GM23338 (cell line): ENCODE data around the gene ACSM2A. TPM values are rescaled to one million over a fixed set of nuclear protein-coding genes. Genes with fewer than 3 reads are reported as not detected.

ENCODE experiments used
- ATAC-seq: fragments of 200-7000 bp; cut with Tn5 transposase; 3 replicates; pipeline ENCODE4 v1.9.1; 2020
- DNase-seq: peaks from one replicate; pipeline ENCODE4 v3.0.0-alpha.2; 2015; ENCODE audit warnings: low spot score
- H2AFZ ChIP-seq: fragments of 200-600 bp; sonication (generic); 2 replicates; pipeline ENCODE4 v1.8.0; 2016; ENCODE audit warnings: antibody characterized with exemption, mild to moderate bottlenecking, moderate library complexity
- H3F3A ChIP-seq: fragments of 200-600 bp; sonication (generic); replicated peaks from 2 replicates; pipeline ENCODE4 v1.8.0; 2017; ENCODE audit warnings: antibody characterized with exemption, mixed run types, low read depth
- H3K27ac ChIP-seq: fragments of 200-600 bp; sonication (generic); 2 replicates; pipeline ENCODE4 v1.6.1; 2016; ENCODE audit warnings: low read depth
- H3K27me3 ChIP-seq: fragments of 200-600 bp; sonication (generic); 2 replicates; pipeline ENCODE4 v1.8.0; 2016; ENCODE audit warnings: mild to moderate bottlenecking, mixed run types, moderate library complexity; ENCODE audit not compliant: insufficient read depth
- H3K36me3 ChIP-seq: fragments of 200-600 bp; sonication (generic); 2 replicates; pipeline ENCODE4 v1.8.0; 2016; ENCODE audit warnings: mild to moderate bottlenecking; ENCODE audit not compliant: insufficient read depth
- H3K4me1 ChIP-seq: fragments of 200-600 bp; sonication (generic); 2 replicates; pipeline ENCODE4 v1.8.0; 2016; ENCODE audit warnings: mild to moderate bottlenecking, moderate library complexity; ENCODE audit not compliant: insufficient read depth
- H3K4me2 ChIP-seq: fragments of 200-600 bp; sonication (generic); 2 replicates; pipeline ENCODE4 v1.7.1; 2017; ENCODE audit warnings: mixed run types
- H3K4me3 ChIP-seq: fragments of 200-600 bp; sonication (generic); 2 replicates; pipeline ENCODE4 v1.6.1; 2016; ENCODE audit warnings: mixed run types
- H3K79me2 ChIP-seq: fragments of 200-600 bp; sonication (generic); replicated peaks from 2 replicates; pipeline ENCODE4 v1.8.0; 2017; ENCODE audit warnings: mild to moderate bottlenecking; ENCODE audit not compliant: insufficient read depth
- H3K9me2 ChIP-seq: fragments of 200-600 bp; sonication (generic); 2 replicates; pipeline ENCODE4 v1.8.0; 2017; ENCODE audit not compliant: insufficient read depth
- H4K20me1 ChIP-seq: fragments of 200-600 bp; sonication (generic); replicated peaks from 2 replicates; pipeline ENCODE4 v1.8.0; 2017; ENCODE audit warnings: mild to moderate bottlenecking; ENCODE audit not compliant: insufficient read depth
- H3K27ac Mint-ChIP-seq: 2 replicates; pipeline ENCODE4 v1.8.0; 2020; ENCODE audit warnings: inconsistent platforms, mild to moderate bottlenecking, moderate library complexity, mixed read lengths
- H3K27me3 Mint-ChIP-seq: 3 replicates; pipeline ENCODE4 v1.8.0; 2022; ENCODE audit warnings: low read depth, mild to moderate bottlenecking, moderate library complexity, mixed read lengths, inconsistent platforms; ENCODE audit not compliant: insufficient read depth, poor library complexity
- H3K36me3 Mint-ChIP-seq: 3 replicates; pipeline ENCODE4 v1.8.0; 2021; ENCODE audit warnings: low read depth, mild to moderate bottlenecking, inconsistent platforms, moderate library complexity, mixed read lengths
- H3K4me1 Mint-ChIP-seq: 3 replicates; pipeline ENCODE4 v1.8.0; 2020; ENCODE audit warnings: mild to moderate bottlenecking, inconsistent platforms, mixed read lengths
- H3K4me3 Mint-ChIP-seq: 3 replicates; pipeline ENCODE4 v1.8.0; 2021; ENCODE audit warnings: moderate library complexity, mild to moderate bottlenecking, inconsistent platforms, mixed read lengths
- H3K9me3 Mint-ChIP-seq: 3 replicates; pipeline ENCODE4 v1.8.0; 2020; ENCODE audit warnings: moderate library complexity, mild to moderate bottlenecking, inconsistent platforms, mixed read lengths
- CREB1 ChIP-seq: fragments of 250-450 bp; sonication (Bioruptor Pico); IDR thresholded peaks from 2 replicates; pipeline ENCODE4 v1.5.0; 2020; ENCODE audit warnings: low read depth, mild to moderate bottlenecking, moderate library complexity
- CTCF ChIP-seq, 2 experiments: fragments of 200-600 bp in 1 of 2; sonication (generic) in 1 of 2; conservative IDR thresholded peaks; 2 replicates each; pipeline versions ENCODE4 v1.5.1 to v1.6.1; 2016 to 2017; ENCODE audit warnings: antibody characterized with exemption in 2 of 2, low read depth in 2 of 2, mild to moderate bottlenecking in 2 of 2, moderate library complexity in 1 of 2
- EZH2 ChIP-seq: fragments of 200-600 bp; sonication (generic); IDR thresholded peaks from one replicate; pipeline ENCODE4 v1.8.0; 2017; ENCODE audit warnings: antibody characterized with exemption, mild to moderate bottlenecking, low read depth; ENCODE audit not compliant: unreplicated experiment
- EZH2phosphoT487 ChIP-seq: fragments of 200-600 bp; sonication (generic); IDR thresholded peaks from one replicate; pipeline ENCODE4 v1.8.1; 2018; ENCODE audit warnings: antibody characterized with exemption; ENCODE audit not compliant: unreplicated experiment
- JUNB ChIP-seq: IDR thresholded peaks from one replicate; pipeline ENCODE4 v1.6.1; 2016; ENCODE audit warnings: antibody characterized with exemption; ENCODE audit not compliant: unreplicated experiment
- NANOG ChIP-seq: IDR thresholded peaks from 2 replicates; pipeline ENCODE4 v1.6.1; 2016; ENCODE audit warnings: antibody characterized with exemption, borderline replicate concordance
- POLR2AphosphoS5 ChIP-seq: IDR thresholded peaks from 2 replicates; pipeline ENCODE4 v1.6.1; 2016; ENCODE audit warnings: antibody characterized with exemption, low read depth
- REST ChIP-seq: IDR thresholded peaks from one replicate; pipeline ENCODE4 v1.6.1; 2018; ENCODE audit warnings: antibody characterized with exemption; ENCODE audit not compliant: unreplicated experiment
- STAT1 ChIP-seq: IDR thresholded peaks from one replicate; pipeline ENCODE4 v1.6.1; 2016; ENCODE audit warnings: antibody characterized with exemption; ENCODE audit not compliant: unreplicated experiment
- ZNF114 ChIP-seq: fragments of 250-450 bp; sonication (Bioruptor Pico); IDR thresholded peaks from 2 replicates; pipeline ENCODE4 v1.5.0; 2020; ENCODE audit warnings: mild to moderate bottlenecking, moderate library complexity
- ZNF331 ChIP-seq: fragments of 250-450 bp; sonication (Bioruptor Pico); IDR thresholded peaks from 2 replicates; pipeline ENCODE4 v1.5.0; 2020; ENCODE audit warnings: low read depth, mild to moderate bottlenecking, moderate library complexity
- ZNF462 ChIP-seq: fragments of 250-450 bp; sonication (Bioruptor Pico); IDR thresholded peaks from 2 replicates; pipeline ENCODE4 v1.5.0; 2020; ENCODE audit warnings: mild to moderate bottlenecking, moderate library complexity
- polyA plus RNA-seq: library from polyadenylated mRNA; unstranded; fragments of >200 nt; fragmentation: Nextera tagmentation; extraction: Ambion mirVana; gene quantifications from 2 replicates; pipeline ENCODE4 v1.2.1, GENCODE V29; 2016
- total RNA-seq: library from RNA; depleted of rRNA; stranded (reverse); fragments of >200 nt; shearing (Covaris generic); gene quantifications from 2 replicates; pipeline ENCODE4 v1.2.3, GENCODE V29; 2014
- TF ChIP-seq, protein P1 (sequence below): IDR thresholded peaks from 2 replicates; pipeline ENCODE4 v1.6.1; 2016; ENCODE audit warnings: antibody characterized with exemption

The ACSM2A gene
- total and polyA plus RNA-seq, 2 experiments from 2014 or later: not detected

GRCh38 chr16:20402651-20403050 lies 48.7 kb upstream of the ACSM2A start (continued):
- no peak for TF ChIP-seq JUNB
- no peak for TF ChIP-seq ZNF114 (CRISPR knock-in tag)
- no peak for TF ChIP-seq EZH2phosphoT487

- no peaks in the 10 kb centered on the region for H3K9me2 ChIP-seq
- Mint-ChIP-seq H3K4me1 (peaks cover 5% of the 10 kb centered on the region), H3K9me3 (no peaks in the 10 kb centered on the region), H3K27ac (no peak within 1 kb of the TSS), H3K4me3 (no peak within 1 kb of the TSS), H3K27me3 (peaks cover 1% of the 10 kb centered on the region), H3K36me3 (no peaks in the 10 kb centered on the region)
- H4K20me1 ChIP-seq: no peaks in the 10 kb centered on the region
- no peaks in the 10 kb centered on the region for H3K79me2 ChIP-seq
- DNase-seq: no peak
- no peak for ATAC-seq
- no peaks in the 10 kb centered on the region for H3K4me1 ChIP-seq
- no peak within 1 kb of the TSS for H3K4me3 ChIP-seq
- H3K27ac ChIP-seq: no peak within 1 kb of the TSS
- H3K36me3 ChIP-seq: no peaks in the 10 kb centered on the region
- TF ChIP-seq CTCF (conservative IDR thresholded peaks at IDR 0.05; ENCODE audit: low read depth in 2 of 2): no peak
- no peak for TF ChIP-seq EZH2
- no peak for TF ChIP-seq NANOG
- no peak for TF ChIP-seq ZNF114 (CRISPR knock-in tag)
- no peak for TF ChIP-seq REST
- TF ChIP-seq, protein P1, sequence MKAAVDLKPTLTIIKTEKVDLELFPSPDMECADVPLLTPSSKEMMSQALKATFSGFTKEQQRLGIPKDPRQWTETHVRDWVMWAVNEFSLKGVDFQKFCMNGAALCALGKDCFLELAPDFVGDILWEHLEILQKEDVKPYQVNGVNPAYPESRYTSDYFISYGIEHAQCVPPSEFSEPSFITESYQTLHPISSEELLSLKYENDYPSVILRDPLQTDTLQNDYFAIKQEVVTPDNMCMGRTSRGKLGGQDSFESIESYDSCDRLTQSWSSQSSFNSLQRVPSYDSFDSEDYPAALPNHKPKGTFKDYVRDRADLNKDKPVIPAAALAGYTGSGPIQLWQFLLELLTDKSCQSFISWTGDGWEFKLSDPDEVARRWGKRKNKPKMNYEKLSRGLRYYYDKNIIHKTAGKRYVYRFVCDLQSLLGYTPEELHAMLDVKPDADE: no peak
- no peak for TF ChIP-seq ZNF331 (CRISPR knock-in tag)
- no peak for TF ChIP-seq POLR2AphosphoS5
- TF ChIP-seq EZH2phosphoT487: no peak
- TF ChIP-seq JUNB: no peak
- no peak for TF ChIP-seq STAT1
- no peak for TF ChIP-seq CREB1
- no peak for TF ChIP-seq ZNF462 (CRISPR knock-in tag)
- H3K27me3 ChIP-seq: no peaks in the 10 kb centered on the region
- H3F3A ChIP-seq: no peaks in the 10 kb centered on the region
- no peak within 1 kb of the TSS for H3K4me2 ChIP-seq
- H2AFZ ChIP-seq: no peak within 1 kb of the TSS
These were observed 46.7 kb upstream of the ACSM2A start, which contains the start of gene PDILT for GRCh38 chr16:20404637-20405036. TSS of gene PDILT (minus strand) at chr16:20404737. CDS start at chr16:20399300, 5,437 bp downstream.
